Choroid plexus epithelial cell (primary cell): ENCODE measurements around the gene OR52H1.
"Not testable (repeated sequence)": the region's sequence is repeated elsewhere in the genome, so short reads cannot be mapped to it uniquely, and the experiment has no call there.

ENCODE experiments used
- DNase-seq: peaks from one replicate; pipeline ENCODE4 v3.0.0-alpha.2; 2010; ENCODE audit warnings: low read depth
- H3K4me3 ChIP-seq: 2 replicates; pipeline ENCODE4 v1.5.1; 2011; ENCODE audit warnings: low read depth, mild to moderate bottlenecking, control low read depth, low read length, moderate library complexity
- TF ChIP-seq, protein P1 (sequence below): conservative IDR thresholded peaks from 2 replicates; pipeline ENCODE4 v1.5.1; 2011; ENCODE audit warnings: low read depth, mild to moderate bottlenecking, control low read depth, inconsistent platforms, low read length, moderate library complexity

The OR52H1 gene

DNA sequence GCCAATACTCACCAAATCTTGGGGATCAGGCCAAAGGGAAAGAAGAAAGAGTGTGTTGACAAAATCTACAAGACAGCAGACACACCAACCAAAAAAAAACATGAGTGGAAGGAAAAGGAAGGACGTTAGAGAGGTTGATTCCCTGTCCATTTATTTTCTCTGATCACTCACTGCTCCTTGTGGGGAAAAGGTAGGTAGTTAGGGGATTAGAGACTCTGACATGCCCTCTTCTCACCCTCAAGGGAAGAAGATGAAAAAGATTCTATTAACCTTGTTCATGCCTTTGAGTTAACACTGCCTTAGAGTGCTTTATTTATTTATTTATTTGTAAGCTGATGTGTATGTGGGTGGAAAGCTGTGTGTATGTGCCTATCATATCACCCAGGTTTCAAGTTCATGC is at the start of gene OR52H1:
OR52H1 (minus strand) TSS at position 101 of the 400 bp plus-strand sequence. CDS start 3,035 bp downstream, outside the sequence.
- H3K4me3 ChIP-seq = no peak within 1 kb of the TSS
- TF ChIP-seq, protein P1, sequence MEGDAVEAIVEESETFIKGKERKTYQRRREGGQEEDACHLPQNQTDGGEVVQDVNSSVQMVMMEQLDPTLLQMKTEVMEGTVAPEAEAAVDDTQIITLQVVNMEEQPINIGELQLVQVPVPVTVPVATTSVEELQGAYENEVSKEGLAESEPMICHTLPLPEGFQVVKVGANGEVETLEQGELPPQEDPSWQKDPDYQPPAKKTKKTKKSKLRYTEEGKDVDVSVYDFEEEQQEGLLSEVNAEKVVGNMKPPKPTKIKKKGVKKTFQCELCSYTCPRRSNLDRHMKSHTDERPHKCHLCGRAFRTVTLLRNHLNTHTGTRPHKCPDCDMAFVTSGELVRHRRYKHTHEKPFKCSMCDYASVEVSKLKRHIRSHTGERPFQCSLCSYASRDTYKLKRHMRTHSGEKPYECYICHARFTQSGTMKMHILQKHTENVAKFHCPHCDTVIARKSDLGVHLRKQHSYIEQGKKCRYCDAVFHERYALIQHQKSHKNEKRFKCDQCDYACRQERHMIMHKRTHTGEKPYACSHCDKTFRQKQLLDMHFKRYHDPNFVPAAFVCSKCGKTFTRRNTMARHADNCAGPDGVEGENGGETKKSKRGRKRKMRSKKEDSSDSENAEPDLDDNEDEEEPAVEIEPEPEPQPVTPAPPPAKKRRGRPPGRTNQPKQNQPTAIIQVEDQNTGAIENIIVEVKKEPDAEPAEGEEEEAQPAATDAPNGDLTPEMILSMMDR = no peak
- DNase-seq = no peak

DNA sequence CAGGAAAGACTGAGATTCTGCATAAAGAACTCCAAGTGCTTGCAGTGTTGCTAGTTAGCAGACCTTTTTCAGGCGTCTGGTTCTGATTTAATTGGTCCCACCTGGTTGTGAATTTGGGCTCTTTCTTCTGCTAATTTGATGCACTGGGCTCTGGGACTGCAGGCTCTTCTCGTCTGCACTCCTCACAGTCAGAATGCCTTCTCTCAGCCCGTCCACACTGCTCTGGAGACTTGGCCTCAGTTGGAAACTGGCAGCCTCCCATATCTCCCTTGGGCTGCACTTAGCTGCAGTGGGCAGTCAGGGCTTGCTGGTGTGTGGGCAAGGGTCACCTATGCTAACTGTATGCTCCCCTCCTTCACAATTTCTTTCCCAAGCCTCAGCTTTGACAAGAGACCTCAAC is 49.6 kb upstream of the OR52H1 start:
- TF ChIP-seq, protein P1 = no peak
- no peak overlapping the region for H3K4me3 ChIP-seq
- DNase-seq = no peak

DNA sequence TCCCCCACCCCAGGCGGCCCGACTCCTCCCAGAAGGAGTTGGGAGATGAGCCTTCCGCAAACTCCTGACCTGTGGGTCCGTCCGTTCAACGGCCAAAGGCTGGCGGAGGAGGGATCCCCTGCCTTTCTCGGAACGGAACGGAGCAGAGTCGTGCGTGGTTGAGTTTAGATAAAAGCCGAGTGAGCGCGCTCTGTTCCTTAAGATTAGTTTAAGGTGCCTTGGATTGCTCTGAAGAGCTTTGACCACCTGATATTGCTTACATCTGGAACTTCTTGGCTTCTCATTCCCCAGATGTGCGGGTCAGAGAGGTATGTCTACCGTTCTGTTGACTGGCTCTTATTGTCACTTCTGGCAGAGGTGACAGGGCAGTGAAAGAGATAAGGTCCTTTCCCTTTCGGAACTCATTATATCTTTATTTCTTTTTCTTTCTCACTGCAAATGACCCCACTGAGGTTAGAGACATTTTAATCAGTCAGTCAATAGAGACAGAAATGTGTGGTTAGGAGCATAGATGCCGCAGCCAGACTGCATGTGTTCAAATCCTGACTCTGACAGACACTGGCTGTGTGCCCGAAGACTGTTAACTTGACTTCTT is 48.4 kb upstream of the OR52H1 start, which contains the start of gene TRIM6:
TRIM6 (plus strand) TSS at position 31 of the 595 bp plus-strand sequence; CDS start at position 292, 261 bp downstream.
- DNase-seq = peak; percentile 59
- TF ChIP-seq, protein P1 = no peak
- H3K4me3 ChIP-seq = peak within 1 kb of the TSS; percentile 57

DNA sequence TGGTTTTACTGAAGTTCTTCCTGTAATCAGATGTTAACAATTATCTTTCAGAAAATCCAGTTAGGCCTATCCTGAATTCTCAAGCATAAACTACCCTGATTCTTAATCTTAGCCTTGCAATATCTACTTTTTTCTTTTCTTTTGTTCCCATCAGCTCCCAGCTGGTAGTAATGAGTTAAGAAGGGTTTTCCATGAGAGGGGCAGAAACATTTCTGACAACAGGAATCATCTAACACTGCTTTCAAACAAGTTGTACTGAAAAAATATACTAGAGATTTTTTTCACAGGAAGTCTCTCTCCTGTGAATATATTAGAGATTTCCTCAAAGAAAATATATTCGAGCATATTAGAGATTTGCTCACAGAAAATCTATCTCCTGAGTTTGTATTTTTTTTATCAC is 44.8 kb upstream of the OR52H1 start:
- no peak overlapping the region for H3K4me3 ChIP-seq
- TF ChIP-seq, protein P1 = no peak
- DNase-seq = peak; percentile 54

DNA sequence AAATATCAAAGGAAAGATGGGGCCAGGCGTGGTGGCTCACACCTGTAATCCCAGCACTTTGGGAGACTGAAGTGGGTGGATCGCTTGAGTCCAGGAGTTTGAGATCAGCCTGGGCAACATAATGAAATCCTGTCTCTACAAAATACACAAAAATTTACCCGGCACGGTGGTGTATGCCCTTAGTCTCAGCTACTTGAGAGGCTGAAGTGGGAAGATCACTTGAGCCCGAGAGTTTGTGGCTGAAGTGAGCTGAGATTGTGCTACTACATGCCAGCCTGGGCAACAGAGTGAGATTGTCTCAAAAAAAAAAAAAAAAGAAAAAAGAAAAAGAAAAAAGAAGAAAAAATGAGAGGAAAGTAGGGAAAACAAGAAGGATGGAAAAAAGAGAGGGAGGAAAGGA is 44.3 kb upstream of the OR52H1 start:
- no peak for DNase-seq
- TF ChIP-seq, protein P1 = no peak
- H3K4me3 ChIP-seq = no peak overlapping the region

DNA sequence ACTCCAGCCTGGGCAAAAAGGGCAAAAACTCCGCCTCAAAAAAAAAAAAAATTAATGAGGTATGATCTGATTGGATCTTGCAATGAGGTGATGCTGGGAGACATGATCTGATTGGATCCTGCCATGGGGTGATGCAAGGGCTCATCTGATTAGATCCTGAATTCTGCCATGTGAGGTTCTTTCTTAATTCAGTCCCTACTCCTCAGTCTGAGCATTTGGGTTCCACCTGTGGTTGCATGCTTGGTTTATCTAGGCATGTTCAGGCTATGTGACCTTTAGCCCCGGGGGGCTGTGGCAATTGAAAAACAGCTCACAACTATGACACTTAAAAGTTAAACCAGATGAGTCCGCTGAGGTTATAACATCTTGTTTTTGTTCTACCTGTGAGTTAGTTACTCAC is 43.3 kb upstream of the OR52H1 start:
- no peak overlapping the region for H3K4me3 ChIP-seq
- DNase-seq = no peak
- TF ChIP-seq, protein P1 = no peak

DNA sequence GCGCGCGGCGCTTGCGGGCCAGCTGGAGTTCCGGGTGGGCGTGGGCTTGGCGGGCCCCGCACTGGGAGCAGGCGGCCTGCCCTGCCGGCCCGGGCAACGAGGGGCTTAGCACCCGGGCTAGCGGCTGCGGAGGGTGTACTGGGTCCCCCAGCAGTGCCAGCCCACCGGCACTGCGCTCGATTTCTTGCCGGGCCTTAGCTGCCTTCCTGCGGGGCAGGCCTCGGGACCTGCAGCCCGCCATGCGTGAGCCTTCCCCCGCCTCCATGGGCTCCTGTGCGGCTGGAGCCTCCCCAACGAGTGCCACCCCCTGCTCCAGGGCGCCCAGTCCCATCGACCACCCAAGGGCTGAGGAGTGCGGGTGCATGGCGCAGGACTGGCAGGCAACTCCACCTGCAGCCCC is 41.6 kb upstream of the OR52H1 start:
- not testable (repeated sequence) for DNase-seq, H3K4me3 ChIP-seq

DNA sequence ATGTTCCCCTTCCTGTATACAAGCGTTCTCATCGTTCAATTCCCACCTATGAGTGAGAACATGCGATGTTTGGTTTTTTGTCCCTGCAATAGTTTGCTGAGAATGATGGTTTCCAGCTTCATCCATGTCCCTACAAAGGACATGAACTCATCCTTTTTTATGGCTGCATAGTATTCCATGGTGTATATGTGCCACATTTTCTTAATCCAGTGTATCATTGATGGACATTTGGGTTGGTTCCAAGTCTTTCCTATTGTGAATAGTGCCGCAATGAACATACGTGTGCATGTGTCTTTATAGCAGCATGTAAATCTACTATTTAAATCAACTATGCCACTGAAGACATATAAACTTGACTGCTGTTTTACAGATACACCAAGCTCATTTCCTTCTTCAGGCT is 36.1 kb upstream of the OR52H1 start:
- not testable (repeated sequence) for DNase-seq

More for the DNA sequence above, 36.1 kb upstream of the OR52H1 start:
- not testable (repeated sequence) for H3K4me3 ChIP-seq
